Measurements from ENCODE around the gene UBXN11. TPM values are rescaled to one million over a fixed set of nuclear protein-coding genes. Genes with fewer than 3 reads are reported as not detected.

The UBXN11 gene
- total and polyA plus RNA-seq, 2 donors from 2014 or later = 30.2 to 55.0 TPM

DNA sequence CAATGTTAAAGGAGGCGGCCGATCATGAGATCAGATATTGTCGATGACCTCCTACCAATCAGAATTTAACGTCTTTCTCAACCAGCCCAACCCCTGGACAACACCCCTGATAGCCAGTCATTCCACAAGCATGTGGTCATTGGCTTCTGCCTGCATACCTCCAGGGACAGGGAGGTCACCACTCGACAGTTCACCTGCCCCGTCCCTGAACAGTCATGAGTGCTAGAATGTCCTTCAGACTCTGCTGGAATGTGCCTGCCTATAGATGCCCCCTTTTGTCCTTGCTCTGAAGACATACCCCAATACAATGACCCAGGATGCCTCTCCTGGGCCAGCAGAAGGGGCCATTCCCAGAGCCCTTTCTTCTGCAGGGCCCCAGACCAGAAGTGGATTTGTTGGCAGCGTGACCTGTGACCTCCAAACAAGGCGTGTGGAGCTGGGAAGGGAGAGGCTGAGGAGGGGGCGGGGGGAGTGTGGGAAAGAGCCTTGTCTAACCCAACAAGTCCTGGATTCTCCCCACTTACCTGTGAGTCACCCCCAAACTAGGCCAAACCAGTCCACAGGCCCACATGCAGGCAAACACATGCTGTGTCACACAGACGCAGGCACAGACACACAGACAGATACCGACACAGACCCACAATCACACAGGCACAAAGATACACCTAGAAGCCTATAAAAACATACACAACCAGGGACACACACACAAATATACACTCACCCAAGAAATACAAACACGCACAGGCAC lies 45.3 kb upstream of the UBXN11 start:
- H3K4me1 ChIP-seq (ENCODE audit: control insufficient read depth in 2 of 3, insufficient read depth in 2 of 3, low read depth in 1 of 3, low read length in 3 of 3) = peaks cover 0 to 4% (median 4%) of the 10 kb centered on the region in 3 donors
- no peak for FAIRE-seq
- H3K9me3 ChIP-seq (ENCODE audit: control insufficient read depth in 2 of 3, insufficient read depth in 1 of 3, low read length in 3 of 3) = no peaks in the 10 kb centered on the region
- H3K9ac ChIP-seq (ENCODE audit: low read length in 3 of 3) = no peak overlapping the region
- H3K27me3 ChIP-seq (ENCODE audit: control insufficient read depth, insufficient read depth, low read length) = no peaks in the 10 kb centered on the region
- TF ChIP-seq, protein P1, sequence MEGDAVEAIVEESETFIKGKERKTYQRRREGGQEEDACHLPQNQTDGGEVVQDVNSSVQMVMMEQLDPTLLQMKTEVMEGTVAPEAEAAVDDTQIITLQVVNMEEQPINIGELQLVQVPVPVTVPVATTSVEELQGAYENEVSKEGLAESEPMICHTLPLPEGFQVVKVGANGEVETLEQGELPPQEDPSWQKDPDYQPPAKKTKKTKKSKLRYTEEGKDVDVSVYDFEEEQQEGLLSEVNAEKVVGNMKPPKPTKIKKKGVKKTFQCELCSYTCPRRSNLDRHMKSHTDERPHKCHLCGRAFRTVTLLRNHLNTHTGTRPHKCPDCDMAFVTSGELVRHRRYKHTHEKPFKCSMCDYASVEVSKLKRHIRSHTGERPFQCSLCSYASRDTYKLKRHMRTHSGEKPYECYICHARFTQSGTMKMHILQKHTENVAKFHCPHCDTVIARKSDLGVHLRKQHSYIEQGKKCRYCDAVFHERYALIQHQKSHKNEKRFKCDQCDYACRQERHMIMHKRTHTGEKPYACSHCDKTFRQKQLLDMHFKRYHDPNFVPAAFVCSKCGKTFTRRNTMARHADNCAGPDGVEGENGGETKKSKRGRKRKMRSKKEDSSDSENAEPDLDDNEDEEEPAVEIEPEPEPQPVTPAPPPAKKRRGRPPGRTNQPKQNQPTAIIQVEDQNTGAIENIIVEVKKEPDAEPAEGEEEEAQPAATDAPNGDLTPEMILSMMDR (IDR thresholded peaks at IDR 0.05; ENCODE audit: borderline replicate concordance, extremely low read depth, insufficient read depth) = no peak
- DNase-seq = no peak
- no peaks in the 10 kb centered on the region for H3K36me3 ChIP-seq (ENCODE audit: control insufficient read depth in 2 of 3, insufficient read depth in 3 of 3, low read length in 3 of 3)
- no peak overlapping the region for H3K4me3 ChIP-seq (ENCODE audit: low read length in 3 of 3)
- H3K27ac ChIP-seq (ENCODE audit: low read depth in 2 of 2, low read length in 2 of 2) = no peak overlapping the region
- intact Hi-C loops (cut with DNase I) = no loop called here

DNA sequence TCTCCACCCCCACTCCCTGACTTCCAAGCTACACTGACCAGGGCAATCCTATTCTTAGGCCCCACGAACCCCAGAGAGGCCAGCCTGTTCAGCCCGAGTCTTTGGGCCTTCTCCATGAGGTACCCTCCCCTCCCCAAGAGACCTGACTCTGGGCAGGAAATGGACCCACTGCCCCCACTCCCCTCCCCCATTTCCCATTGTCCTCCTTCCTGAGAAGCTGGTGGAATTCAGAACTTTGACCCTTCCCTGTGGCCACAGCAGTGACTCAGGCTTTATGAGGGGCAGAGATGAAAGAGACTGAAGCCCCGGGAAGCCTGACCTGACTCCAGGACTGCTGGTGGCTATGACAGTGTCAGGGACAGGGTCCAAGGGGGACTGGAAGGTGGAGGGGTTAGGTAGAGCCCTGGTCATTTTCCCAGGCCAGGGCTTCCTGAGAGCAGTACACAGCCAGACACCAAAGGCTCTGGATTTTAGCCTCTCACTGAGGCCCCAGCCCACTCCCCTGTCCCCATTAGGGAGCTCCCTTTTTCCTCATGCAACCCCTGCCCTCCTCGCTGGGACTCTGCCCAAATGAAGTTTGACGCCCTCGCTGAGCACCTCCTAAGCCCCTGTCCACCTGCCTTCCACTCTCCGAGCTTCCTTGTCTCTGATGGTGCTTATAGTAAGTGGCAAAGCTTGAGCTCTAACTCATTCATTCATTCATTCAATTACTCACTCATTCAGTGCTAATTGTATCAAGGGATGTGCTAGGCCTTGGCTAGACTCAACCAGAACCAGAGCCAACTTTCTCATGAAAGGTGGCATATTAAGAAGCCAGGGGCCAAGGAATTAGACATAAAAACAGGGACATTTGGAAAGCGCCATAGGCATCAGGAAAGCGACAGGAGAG lies 44.5 kb upstream of the UBXN11 start:
- Histone ChIP-seq H3K9ac (ENCODE audit: low read length in 3 of 3) (no peak overlapping the region), H3K9me3 (ENCODE audit: control insufficient read depth in 2 of 3, insufficient read depth in 1 of 3, low read length in 3 of 3) (no peaks in the 10 kb centered on the region), H3K27me3 (ENCODE audit: control insufficient read depth, insufficient read depth, low read length) (no peaks in the 10 kb centered on the region), H3K27ac (ENCODE audit: low read depth in 2 of 2, low read length in 2 of 2) (no peak overlapping the region), H3K4me1 (ENCODE audit: control insufficient read depth in 2 of 3, insufficient read depth in 2 of 3, low read depth in 1 of 3, low read length in 3 of 3) (peaks cover 0 to 4% (median 4%) of the 10 kb centered on the region in 3 donors), H3K36me3 (ENCODE audit: control insufficient read depth in 2 of 3, insufficient read depth in 3 of 3, low read length in 3 of 3) (no peaks in the 10 kb centered on the region), H3K4me3 (ENCODE audit: low read length in 3 of 3) (no peak overlapping the region)
- peak in 2 of 5 donors; percentile 44 to 60 for DNase-seq
- FAIRE-seq = no peak
- TF ChIP-seq, protein P1 (IDR thresholded peaks at IDR 0.05; ENCODE audit: borderline replicate concordance, extremely low read depth, insufficient read depth) = no peak
- intact Hi-C loops (cut with DNase I) = no loop called here

DNA sequence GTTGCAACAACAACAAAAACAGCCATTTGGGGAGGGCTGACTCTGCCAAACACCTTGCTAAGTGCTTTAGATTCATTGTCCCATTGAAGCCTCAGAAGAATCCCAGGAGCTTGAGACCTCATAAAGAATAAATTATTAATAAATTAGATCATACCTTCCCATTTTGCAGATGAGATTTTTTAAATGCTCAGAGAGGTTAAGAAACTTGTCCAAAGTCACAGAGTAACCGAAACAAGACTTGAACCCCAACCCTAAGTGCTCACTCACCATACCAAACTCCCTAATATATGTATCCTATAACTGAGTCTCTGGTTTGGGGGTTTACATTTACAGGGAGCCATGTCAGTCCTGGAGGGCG lies 43.9 kb upstream of the UBXN11 start:
- no peak overlapping the region for H3K9ac ChIP-seq (ENCODE audit: low read length in 3 of 3)

More for the DNA sequence above, 43.9 kb upstream of the UBXN11 start:
- Histone ChIP-seq H3K27ac (ENCODE audit: low read depth in 2 of 2, low read length in 2 of 2) (no peak overlapping the region), H3K36me3 (ENCODE audit: control insufficient read depth in 2 of 3, insufficient read depth in 3 of 3, low read length in 3 of 3) (no peaks in the 10 kb centered on the region), H3K9me3 (ENCODE audit: control insufficient read depth in 2 of 3, insufficient read depth in 1 of 3, low read length in 3 of 3) (no peaks in the 10 kb centered on the region), H3K4me3 (ENCODE audit: low read length in 3 of 3) (no peak overlapping the region), H3K27me3 (ENCODE audit: control insufficient read depth, insufficient read depth, low read length) (no peaks in the 10 kb centered on the region), H3K4me1 (ENCODE audit: control insufficient read depth in 2 of 3, insufficient read depth in 2 of 3, low read depth in 1 of 3, low read length in 3 of 3) (peaks cover 0 to 4% (median 4%) of the 10 kb centered on the region in 3 donors)
- TF ChIP-seq, protein P1 (IDR thresholded peaks at IDR 0.05; ENCODE audit: borderline replicate concordance, extremely low read depth, insufficient read depth) = no peak
- FAIRE-seq (no peak), DNase-seq (no peak)
- intact Hi-C loops (cut with DNase I) = no loop called here
